ENCODE results near the gene GAB3. TPM values are rescaled to one million over a fixed set of nuclear protein-coding genes. Genes with fewer than 3 reads are reported as not detected.
A peak's percentile ranks its signal among the peaks of the same experiment; 100 is the strongest.

Gene GAB3
- total and polyA plus RNA-seq, 2 of the 4 experiments (the other 2 are of a cell fraction): 2.2 to 3.7 TPM

- ATAC-seq (ENCODE audit: low read depth): no peak
- H3K14ac ChIP-seq (replicated peaks; ENCODE audit: low read depth, low read length): no peak overlapping the region
- no peaks in the 10 kb centered on the region for H3K27me3 ChIP-seq (ENCODE audit: control insufficient read depth, insufficient read depth, low read length)
- intact Hi-C loops (cut with micrococcal nuclease) (no loop called here), dilution Hi-C loops (cut with HindIII; ENCODE audit: low sequenced_read_pairs, unreplicated experiment) (no loop called here), in situ Hi-C loops (cut with MboI; ENCODE audit: low sequenced_read_pairs) (loop anchor here (25.0 kb wide), 1 partner anchor 142 kb away; the partner anchor contains the start of gene CTAG1A)
- no peaks in the 10 kb centered on the region for H3K36me3 ChIP-seq (ENCODE audit: control insufficient read depth, insufficient read depth, low read length)
- H3K9ac ChIP-seq (ENCODE audit: low read depth, low read length): no peak overlapping the region
- no peak overlapping the region for H2BK20ac ChIP-seq (ENCODE audit: low read depth, low read length)
- H3K9me3 ChIP-seq (ENCODE audit: control insufficient read depth, insufficient read depth, low read length): no peaks in the 10 kb centered on the region
- H3K56ac ChIP-seq (ENCODE audit: extremely low read depth, insufficient read depth, low read length): no peak overlapping the region
- 0 out of 2 replicates have a peak overlapping the region, but pooled peaks have one; percentile 14 for H3K18ac ChIP-seq (ENCODE audit: low read depth, low read length)
- ChIA-PET POLR2A (ENCODE audit: unreplicated experiment) (no interaction called here), CTCF (interaction anchor here (1.2 kb wide), 1 partner anchor 19 kb away, joined by 4 read pairs; no protein-coding TSS in a partner anchor)
- DNase-seq: no peak
- H2BK15ac ChIP-seq (ENCODE audit: low read depth, low read length): no peak overlapping the region
- H4K20me1 ChIP-seq (ENCODE audit: insufficient read depth, low read length): no peaks in the 10 kb centered on the region
- no TSS peak for BruUV-seq (replicated peaks)
- WGBS, 2 experiments (ENCODE audit: extremely low coverage in 2 of 2, insufficient read length in 1 of 2): 53% methylated on average over 2 of the region's 3 CpGs; no CpG with 5 or more reads in 1 of the 2 experiments
- H4K5ac ChIP-seq (ENCODE audit: low read depth, low read length): no peak overlapping the region; the same call in 1 of the 2 replicates
- no peak overlapping the region for H3K27ac ChIP-seq (ENCODE audit: insufficient read depth, low read length)
- H3K23ac ChIP-seq (ENCODE audit: low read depth, low read length): 0 out of 2 replicates have a peak overlapping the region, but pooled peaks have one; percentile 40
- peak overlapping the region; percentile 29; the same call in 1 of the 2 replicates for H3K4ac ChIP-seq (ENCODE audit: low read depth, low read length)
- H3K4me2 ChIP-seq (ENCODE audit: low read depth, low read length): no peak overlapping the region
- peak overlapping the region; percentile 1; the same call in 1 of the 2 replicates for H4K91ac ChIP-seq (ENCODE audit: insufficient read depth, low read depth, low read length)
- H2AFZ ChIP-seq (replicated peaks; ENCODE audit: low read length, poor library complexity): no peak overlapping the region
- peaks cover 15% of the 10 kb centered on the region; the same call in 1 of the 2 replicates for H3K9me1 ChIP-seq (ENCODE audit: insufficient read depth, low read length)
- no peak overlapping the region for H2BK5ac ChIP-seq (ENCODE audit: low read depth, low read length, poor library complexity, severe bottlenecking)
- H3K4me3 ChIP-seq (ENCODE audit: insufficient read depth, low read depth, low read length): no peak overlapping the region
- peaks cover 33% of the 10 kb centered on the region for H3K4me1 ChIP-seq (ENCODE audit: control insufficient read depth, insufficient read depth, low read length)
- H2BK120ac ChIP-seq (ENCODE audit: low read depth, low read length): peak overlapping the region; percentile 17; the same call in 1 of the 2 replicates
- 0 out of 4 replicates have a peak overlapping the region, but pooled peaks of 1 of the 2 experiments have one; percentile 3 for H4K8ac ChIP-seq (ENCODE audit: low read depth in 2 of 2, low read length in 2 of 2)
- peaks cover 0 to under 1% of the 10 kb centered on the region in 2 experiments; a peak in 1 of 4 replicates for H3K79me1 ChIP-seq (ENCODE audit: low read depth in 1 of 2, low read length in 2 of 2)
- no peak overlapping the region; the same call in 1 of the 2 replicates for H2AK5ac ChIP-seq (ENCODE audit: low read depth, low read length)
- TF ChIP-seq MAFK (IDR thresholded peaks at IDR 0.05; ENCODE audit: low read depth, low read length): no peak
- peak; percentile 69 for TF ChIP-seq CEBPB (IDR thresholded peaks at IDR 0.05; ENCODE audit: low read depth, low read length)
- no peak overlapping the region for H2AK9ac ChIP-seq (replicated peaks; ENCODE audit: low read depth, low read length, poor library complexity)
Measured at GRCh38 chrX:154729439-154729838, 21.4 kb downstream of the GAB3 start.
